Left renal pelvis (tissue), 4 donors: ENCODE measurements around the gene WWOX. TPM values are rescaled to one million over a fixed set of nuclear protein-coding genes. Genes with fewer than 3 reads are reported as not detected.

ENCODE experiments used
- DNase-seq, 4 donors: peaks; one replicate each; pipeline ENCODE4 v3.0.0-alpha.2; 2013; ENCODE audit warnings: low read depth in 4 of 4, low spot score in 3 of 4
- polyA plus RNA-seq, 4 donors: library from polyadenylated mRNA; unstranded; fragments of 120-200 nt; gene quantifications; one replicate each; pipeline ENCODE4 v1.2.1, GENCODE V29; 2013; ENCODE audit not compliant: insufficient read length in 4 of 4

WWOX gene
- polyA plus RNA-seq, 4 donors, result 19.6 to 43.2 (median 39.7) TPM

DNA sequence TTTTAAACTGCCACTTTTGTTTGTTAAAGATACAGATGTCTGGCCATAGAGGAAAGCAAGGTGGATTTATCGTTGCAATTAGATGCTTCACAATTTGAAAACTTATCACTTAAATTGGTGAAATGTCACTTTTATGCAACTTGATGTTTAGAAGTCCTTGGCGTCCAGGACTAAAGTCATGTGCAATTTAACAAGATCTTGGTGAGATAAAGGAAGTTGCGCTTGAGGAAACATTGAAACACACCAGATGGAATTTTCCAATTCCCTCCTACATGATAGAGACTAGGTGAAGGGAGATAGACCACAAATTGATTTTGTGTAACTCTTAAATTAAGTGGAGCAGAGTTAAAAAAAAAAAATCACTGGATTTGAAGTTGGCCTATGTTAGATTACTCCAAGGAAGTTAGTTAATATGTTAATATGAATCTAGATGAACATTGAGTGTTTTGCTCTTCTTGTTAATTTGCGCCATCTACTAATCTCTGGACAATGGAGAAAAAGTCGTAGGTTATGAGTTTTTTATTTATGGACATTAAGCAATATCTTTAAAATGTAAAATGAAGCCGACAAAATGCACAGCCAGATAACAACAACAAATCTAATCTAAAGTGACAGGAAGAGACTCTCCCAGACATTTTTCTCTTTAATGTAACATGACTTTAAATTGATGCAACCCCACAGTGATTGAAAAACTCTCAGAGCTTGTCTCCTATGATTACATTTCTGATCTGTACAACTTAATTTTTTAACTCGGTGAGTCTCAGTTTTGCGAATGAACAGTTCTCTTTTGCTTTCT is 119.6 kb downstream of the WWOX start:
- DNase-seq, result no peak

- no peak for DNase-seq
Observed at GRCh38 chr16:78220571-78220970, 121.1 kb downstream of the WWOX start.

- no peak for DNase-seq
Observed at GRCh38 chr16:78221892-78222291, 122.4 kb downstream of the WWOX start.

DNA sequence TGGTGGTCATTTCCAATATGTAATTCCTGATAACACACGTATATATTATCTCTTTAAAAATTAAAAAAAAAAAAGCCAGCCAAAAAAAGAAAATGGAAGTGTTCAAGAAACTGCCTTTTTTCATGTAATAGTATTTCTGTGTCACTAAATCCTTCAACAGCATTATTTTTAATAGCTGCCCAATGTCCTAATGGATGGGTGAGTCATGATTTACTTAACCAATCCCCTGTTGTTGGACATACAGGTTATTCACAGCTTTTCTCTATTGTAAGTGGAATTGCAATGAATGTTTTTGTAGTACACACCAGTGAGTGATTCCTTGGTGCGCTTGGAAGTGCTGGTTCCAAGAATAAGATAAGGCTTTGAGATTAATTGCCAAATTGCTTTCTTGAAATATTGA is 124.9 kb downstream of the WWOX start:
- DNase-seq, result no peak

- no peak for DNase-seq
Observed at GRCh38 chr16:78225919-78226318, 126.5 kb downstream of the WWOX start.

DNA sequence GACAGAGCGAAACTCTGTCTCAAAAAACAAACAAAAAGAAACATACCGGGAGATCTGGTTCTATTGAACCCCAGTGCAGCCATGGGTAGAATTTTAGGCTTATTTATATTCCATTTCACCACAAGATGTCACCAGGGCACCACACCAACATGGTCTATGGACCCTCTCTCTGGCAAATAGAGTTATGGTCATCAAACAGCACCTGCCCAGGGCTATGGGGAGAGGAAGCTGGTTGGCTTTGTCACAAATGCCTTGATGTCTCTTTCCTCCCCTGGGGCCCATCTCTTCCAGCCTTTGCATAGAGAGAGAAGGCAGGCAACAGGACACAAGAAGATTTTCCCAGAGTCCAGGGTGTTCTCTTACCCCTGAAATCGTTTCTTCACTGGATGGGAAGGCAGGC is 128.4 kb downstream of the WWOX start:
- no peak for DNase-seq

GRCh38 chr16:78228704-78229103 is 129.2 kb downstream of the WWOX start:
- DNase-seq, result no peak

GRCh38 chr16:78230832-78231231 is 131.4 kb downstream of the WWOX start:
- no peak for DNase-seq

- DNase-seq, result no peak
Observed at GRCh38 chr16:78235168-78235800, 135.8 kb downstream of the WWOX start.

DNA sequence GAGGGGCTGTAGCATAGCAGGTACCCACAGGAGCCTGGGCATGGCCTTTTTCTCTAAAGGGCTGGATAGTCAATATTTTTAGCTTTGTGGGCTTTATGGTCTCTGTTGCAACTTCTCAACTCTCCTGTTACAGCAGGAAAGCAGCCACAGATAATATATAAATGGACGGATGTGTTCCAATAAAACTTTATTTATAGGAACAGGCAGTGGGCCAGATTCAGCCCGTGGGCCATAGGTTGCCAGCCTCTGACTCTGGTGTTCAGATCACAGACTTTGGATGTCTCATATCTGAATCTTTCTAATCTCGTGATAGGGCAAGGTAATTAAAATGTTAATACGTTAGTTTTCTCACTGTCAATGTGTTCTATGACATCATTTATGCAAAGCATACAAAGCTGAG is 136.4 kb downstream of the WWOX start:
- DNase-seq, result no peak

- DNase-seq, result no peak
Observed at GRCh38 chr16:78237841-78238240, 138.4 kb downstream of the WWOX start.

GRCh38 chr16:78240459-78241222 is 141.2 kb downstream of the WWOX start:
- DNase-seq, result no peak

GRCh38 chr16:78242239-78242630 is 142.8 kb downstream of the WWOX start:
- peak in 1 of 4 donors; percentile 40 for DNase-seq

- DNase-seq, result no peak
Observed at GRCh38 chr16:78244131-78244895, 144.9 kb downstream of the WWOX start.

DNA sequence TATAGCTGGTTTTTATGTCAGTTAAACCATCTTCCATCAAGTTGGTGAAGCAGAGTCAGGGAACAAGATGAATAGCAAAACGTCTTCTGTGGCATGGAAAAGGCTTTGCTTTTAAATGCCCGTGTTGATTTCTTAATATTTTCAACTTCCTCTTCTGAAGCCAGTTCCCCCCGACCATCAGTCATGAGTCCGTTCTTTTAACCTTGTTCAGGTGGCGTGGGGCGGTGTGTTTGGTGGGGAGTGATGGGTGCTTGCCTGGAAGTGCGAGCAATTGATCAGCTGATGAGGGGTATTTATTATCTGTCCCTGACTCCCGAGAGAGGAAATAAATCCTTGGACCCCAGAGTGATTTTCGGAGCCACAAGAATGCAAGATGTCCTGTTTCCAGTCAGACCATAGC is 147.1 kb downstream of the WWOX start:
- DNase-seq, result no peak

DNA sequence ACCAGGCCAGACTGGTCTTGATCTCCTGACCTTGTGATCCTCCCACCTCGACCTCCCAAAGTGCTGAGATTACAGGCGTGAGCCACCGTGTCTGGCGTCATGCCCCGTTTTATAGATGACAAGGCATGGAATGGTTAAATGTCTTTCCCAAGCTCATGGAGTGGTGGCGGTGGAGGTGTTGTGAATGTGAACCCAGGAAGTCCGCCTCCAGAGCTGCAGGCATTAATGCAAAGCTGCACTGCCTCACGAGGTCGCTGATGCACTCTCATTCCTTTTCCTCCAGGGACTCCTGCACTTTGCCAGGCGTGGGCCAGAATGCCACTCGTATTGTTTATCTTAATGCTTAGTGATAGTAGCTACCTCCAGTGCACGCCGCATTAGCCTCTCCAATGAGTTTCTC is 149.6 kb downstream of the WWOX start:
- peak in 1 of 4 donors; percentile 52 for DNase-seq

DNA sequence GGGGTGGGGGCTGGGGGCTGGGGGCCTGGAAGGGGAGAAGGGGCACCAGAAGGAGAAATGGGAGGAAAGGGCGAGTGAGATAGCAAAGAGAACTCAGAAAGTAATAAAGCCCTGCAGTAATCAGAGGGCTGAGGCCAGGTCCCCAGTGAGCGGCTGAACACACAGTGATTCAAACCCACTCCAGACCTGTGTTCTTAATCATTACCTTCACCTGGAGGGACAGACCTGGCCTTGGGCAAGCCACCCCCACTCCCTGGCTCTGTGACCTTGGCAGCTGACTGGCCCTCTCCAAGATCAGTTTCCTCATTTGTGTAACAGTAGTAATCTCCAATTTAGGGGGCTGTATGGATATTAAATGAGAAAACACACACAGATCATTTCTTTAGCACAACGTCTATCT is 150.4 kb downstream of the WWOX start:
- DNase-seq, result no peak

DNA sequence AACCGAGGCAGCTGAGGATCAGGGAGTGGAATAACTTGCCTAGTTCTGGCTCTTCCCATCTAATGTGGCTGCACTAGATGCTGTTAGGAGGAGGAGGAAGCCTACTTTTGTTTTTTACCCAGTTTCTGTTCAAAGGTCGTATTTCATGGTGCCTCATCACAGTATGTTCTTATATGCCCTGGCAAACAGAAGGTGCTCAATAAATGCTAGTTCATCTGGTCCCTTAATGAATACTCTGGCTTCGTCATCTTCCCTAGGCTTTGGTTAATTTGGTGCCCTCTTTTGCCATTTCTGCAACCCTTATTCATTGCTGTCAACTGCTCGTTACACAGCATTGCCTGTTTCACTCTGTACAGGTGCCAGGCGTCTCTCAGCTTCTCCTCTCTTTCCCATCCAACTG is 151.7 kb downstream of the WWOX start:
- no peak for DNase-seq

DNA sequence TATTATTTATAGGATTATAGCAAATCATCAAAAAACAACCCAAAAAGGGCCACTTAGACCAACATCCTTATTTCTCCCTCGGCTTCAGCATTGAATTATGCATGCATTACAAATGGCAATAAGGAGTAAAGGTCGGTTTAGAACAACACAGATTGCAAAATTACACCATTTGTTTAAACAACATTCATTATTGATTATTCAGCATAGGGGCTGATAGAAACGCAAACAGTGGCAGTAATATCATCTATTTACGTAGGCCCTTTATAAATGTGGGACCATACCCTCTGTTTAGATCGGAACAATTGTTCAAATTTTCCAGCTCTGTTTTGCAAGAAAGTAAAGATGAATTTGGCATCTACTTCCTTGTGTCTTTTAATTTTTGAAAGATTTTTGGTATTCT is 153.3 kb downstream of the WWOX start:
- DNase-seq, result no peak

DNA sequence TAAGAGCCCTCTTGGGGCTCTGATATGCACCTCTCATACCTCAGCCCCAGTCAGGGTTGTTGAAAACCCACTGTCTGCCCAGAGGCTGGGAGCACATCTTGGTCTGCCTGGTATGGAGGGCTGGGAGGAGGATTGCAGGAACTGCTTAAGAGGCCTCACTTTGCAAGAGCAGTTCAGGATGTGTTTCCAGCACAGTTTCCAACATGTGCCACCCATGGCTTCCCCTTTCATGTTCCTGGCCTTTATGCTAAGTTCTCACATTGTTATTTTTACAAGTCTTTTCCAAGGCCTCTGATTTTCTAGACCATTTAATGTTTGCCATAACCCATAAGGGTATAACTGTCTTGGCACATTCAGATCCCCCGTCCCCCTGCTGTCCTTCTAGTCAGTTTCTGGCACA is 155.4 kb downstream of the WWOX start:
- no peak for DNase-seq
